Left renal pelvis (tissue), 4 donors: ENCODE data around the gene UCN2. TPM values are rescaled to one million over a fixed set of nuclear protein-coding genes. Genes with fewer than 3 reads are reported as not detected.

Source experiments
- DNase-seq, 4 donors: peaks; one replicate each; pipeline ENCODE4 v3.0.0-alpha.2; 2013; ENCODE audit warnings: low read depth in 4 of 4, low spot score in 3 of 4
- polyA plus RNA-seq, 4 donors: library from polyadenylated mRNA; unstranded; fragments of 120-200 nt; gene quantifications; one replicate each; pipeline ENCODE4 v1.2.1, GENCODE V29; 2013; ENCODE audit not compliant: insufficient read length in 4 of 4

UCN2 gene
- polyA plus RNA-seq, 4 donors = 0.22 to 0.64 (median 0.52) TPM

- DNase-seq = no peak
Observed at GRCh38 chr3:48591886-48592518, 28.4 kb upstream of the UCN2 start.

- no peak for DNase-seq
Observed at GRCh38 chr3:48591436-48591835, 27.9 kb upstream of the UCN2 start.

GRCh38 chr3:48588230-48588629 is 24.6 kb upstream of the UCN2 start:
- DNase-seq = no peak

DNA sequence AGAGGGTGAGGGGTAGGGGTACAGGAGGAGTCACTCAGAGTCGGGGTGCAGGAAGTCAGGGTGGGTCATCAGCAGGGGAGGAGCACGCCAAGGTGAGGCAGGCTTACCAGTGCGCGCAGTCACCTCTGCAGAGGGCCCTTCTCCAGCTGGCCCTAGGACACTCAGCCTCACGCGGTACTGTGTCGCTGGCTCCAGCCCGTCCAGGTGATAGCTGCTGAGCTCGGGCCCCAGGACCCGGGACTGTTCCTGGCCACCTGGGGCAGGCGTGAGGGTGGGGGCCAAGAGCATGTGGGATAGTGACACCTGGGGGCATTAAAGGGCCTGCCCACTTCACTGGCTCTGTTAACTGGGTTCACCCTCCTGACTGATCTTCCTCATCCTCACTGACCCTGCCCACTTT is 24.1 kb upstream of the UCN2 start:
- no peak for DNase-seq

DNA sequence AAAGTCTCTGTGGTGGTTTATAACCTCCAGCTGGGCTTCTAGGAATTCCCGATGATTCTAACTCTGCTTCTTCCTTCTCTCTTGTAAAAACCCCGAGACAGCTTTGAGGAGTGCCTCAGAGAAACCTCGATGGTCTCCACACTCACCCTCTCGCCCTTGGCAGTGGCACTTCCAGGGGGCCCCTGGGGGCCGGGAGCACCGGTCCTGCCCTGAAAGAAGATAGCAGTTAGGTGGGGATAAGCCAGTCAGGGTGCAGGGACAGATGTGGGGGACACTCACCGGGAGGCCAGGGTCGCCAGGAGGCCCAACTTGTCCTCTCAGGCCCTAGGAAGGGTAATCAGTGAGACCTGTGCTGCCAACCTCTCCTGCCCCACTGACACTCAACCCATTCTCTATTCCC is 21.8 kb upstream of the UCN2 start:
- DNase-seq = no peak

- no peak for DNase-seq
Observed at GRCh38 chr3:48584836-48585235, 21.3 kb upstream of the UCN2 start.

- no peak for DNase-seq
Observed at GRCh38 chr3:48581621-48582481, 18.3 kb upstream of the UCN2 start.

DNA sequence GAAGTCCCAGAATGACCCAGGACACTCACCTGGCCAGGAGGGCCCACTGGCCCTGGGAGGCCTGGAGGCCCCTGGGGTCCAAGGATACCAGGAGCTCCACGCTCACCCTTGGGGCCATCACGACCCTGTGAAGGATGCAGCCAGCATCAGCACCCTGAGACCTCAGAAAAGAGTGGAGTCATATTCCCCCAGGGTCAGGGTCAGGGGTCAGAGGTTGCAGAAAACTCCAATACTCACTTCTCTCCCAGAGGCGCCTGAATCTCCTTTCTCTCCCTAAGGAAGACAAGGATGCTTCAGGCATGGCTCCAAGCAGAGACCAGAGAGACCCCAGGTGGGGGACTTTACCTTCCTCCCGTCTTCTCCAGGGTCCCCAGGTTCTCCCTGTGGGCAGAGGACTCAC is 13.1 kb upstream of the UCN2 start:
- no peak for DNase-seq

DNA sequence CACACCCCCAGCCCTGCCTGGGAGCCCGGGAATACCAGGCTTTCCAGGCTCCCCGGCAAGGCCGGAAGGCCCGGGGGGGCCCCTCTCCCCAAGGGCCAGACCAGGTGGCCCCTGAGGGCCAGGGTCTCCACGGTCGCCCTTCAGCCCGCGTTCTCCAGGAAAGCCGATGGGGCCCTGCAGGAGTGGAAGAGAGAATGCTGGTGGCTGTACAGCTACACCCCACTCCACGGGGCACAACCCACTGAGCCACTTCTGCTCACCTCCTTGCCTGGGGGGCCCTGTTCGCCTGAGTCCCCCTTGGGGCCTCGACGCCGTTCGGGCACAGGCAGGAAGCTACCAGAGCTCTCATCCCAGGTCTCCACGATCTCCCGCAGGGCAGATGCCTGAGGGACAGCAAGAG is 11.8 kb upstream of the UCN2 start:
- DNase-seq = no peak

GRCh38 chr3:48573973-48574585 is 10.5 kb upstream of the UCN2 start:
- no peak for DNase-seq

DNA sequence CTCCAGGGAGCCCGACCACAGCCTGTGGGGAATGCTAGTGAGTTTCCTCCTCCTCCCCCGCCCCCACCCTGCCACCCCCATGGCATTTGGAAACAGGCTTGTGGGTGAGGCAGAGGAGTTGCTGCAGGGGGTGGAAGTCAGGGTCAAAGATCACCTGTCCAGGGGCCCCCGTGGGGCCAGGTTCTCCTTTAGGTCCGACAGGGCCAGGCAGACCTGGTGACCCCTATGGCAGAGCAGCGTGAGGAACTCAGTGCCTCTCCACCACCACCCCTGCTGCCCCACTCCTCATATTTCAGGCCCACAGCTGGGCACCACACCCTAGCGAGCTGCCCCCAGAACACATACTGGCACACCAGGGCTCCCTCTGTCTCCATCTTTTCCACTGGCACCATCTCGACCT is 8.9 kb upstream of the UCN2 start:
- no peak for DNase-seq

DNA sequence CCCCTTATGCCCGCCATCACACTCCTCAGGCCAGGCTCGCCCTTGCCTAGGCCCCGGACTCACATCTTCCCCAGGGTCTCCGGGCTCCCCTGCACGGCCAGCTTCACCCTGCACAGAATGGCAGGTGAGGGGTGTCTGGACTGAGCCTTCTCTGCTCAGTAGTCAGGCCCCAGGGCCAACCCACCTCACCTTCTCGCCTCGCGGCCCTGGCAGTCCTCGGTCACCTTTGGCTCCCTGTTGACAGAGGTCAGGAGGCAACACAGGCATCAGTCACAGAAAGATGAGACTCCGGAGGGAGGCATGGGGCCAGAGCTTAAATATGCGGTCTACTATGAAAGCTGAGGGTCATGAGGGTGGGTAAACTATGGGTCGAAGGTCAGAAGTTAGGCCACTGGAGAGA is 8.4 kb upstream of the UCN2 start:
- no peak for DNase-seq

- DNase-seq = no peak
Observed at GRCh38 chr3:48569808-48570450, 6.3 kb upstream of the UCN2 start.

GRCh38 chr3:48569400-48569799 is 5.8 kb upstream of the UCN2 start:
- no peak for DNase-seq

DNA sequence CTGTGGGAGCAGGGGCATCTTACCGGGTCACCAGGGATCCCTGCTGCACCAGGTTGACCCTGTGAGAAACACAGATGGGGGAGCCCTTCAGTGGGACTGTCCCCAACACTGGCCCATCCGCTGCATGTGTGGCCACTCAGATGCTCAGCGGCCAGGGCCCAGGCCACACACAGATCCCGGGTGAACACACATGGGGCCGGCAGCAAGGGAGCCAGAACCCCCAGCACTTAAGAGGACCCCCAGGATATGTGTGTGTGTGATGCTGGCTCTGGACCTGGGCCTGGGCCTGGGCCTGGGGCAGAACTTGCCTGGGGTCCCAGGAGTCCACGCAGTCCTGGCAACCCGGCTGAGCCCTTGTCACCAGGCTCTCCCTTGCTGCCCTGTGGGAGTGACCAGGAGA is 4.9 kb upstream of the UCN2 start:
- no peak for DNase-seq

DNA sequence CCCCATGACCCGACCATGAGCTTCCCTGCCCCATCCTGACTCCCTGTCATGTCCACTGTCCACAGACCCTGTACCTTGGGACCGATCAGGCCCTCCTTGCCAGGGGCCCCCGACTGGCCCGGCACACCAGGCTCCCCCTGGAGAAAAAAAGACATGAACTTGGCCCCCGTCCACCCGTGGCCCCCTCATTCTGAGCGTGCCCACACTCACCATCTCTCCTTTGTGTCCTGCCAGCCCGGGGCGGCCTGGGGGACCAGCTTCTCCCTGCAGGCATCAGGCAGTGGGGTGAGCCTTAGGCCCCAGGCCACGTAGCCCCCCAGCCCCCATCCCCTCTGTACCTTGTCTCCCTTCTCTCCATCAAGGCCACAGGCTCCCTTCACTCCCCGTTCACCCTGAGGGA is 3.9 kb upstream of the UCN2 start:
- no peak for DNase-seq

DNA sequence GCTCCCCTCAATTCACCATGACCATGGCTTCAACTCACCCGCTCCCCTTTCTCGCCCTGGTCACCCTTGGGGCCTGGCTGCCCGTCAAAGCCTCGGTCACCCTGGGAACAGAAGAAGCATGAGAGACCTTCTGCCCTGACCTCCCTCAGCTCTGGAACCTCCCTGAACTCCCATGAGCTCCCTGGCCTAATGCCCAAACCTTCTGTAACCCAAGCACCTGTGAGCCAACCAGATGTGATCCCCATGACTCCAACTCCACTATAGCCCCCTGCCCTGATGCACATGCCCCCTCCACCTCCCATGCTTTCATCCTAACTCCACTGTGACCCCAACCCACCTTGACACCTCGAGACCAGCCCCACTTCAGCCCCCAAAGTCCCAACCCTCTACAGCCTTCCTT is 3.5 kb upstream of the UCN2 start:
- no peak for DNase-seq

- DNase-seq = no peak
Observed at GRCh38 chr3:48566401-48566760, 2.8 kb upstream of the UCN2 start.

GRCh38 chr3:48565591-48566400 is 2.2 kb upstream of the UCN2 start:
- DNase-seq = no peak

DNA sequence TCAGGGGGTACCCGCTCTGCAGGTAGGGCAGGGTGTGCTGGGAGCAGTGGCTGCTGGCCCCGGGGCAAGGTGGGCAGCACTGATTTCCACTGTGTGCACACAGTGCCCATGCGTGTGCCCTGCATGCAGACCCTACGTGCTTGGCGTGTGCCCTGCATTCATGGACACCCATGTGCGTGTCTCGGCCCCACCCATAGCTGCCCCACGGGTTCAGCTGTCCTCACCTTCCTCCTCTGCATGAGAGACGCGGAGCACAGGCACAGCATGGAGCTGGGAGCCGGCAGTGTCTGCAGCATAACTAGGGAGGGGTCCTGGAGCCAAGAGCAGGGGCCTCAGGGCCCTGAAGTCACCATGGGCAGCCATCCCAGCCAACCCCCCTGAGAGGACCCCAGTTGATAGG is 1.6 kb upstream of the UCN2 start:
- DNase-seq = no peak

DNA sequence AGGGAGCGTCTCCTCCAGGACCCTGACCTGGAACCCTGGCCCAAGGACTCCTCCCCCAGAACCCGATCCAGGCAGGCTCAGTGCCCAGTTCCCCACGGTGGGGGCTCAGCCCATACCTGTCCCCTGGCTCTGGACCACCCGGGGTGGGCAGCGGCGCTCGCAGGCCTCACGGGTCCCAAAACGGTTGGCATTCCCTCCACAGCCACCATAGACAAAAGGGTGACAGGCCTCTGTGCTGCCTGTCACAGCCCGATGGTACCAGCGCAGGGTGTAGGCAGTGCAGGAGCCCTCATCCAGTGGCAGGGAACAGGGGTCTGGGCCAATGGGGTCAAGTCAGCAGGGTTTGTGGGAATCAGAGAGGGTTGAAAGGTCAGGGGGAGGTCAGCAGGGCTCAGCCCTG is 1.1 kb upstream of the UCN2 start:
- no peak for DNase-seq
